DND-41 (cell line): Measurements from ENCODE around the gene EPB41L5.
"Not testable (repeated sequence)": the region's sequence is repeated elsewhere in the genome, so short reads cannot be mapped to it uniquely, and the experiment has no call there.

Source experiments
- ATAC-seq: fragments of 200-7000 bp; cut with Tn5 transposase; 3 replicates; pipeline ENCODE4 v1.9.1; 2021; ENCODE audit warnings: low read depth; ENCODE audit not compliant: insufficient read depth
- DNase-seq: peaks from one replicate; pipeline ENCODE4 v3.0.0-alpha.2; 2020
- H2AFZ ChIP-seq: 2 replicates; pipeline ENCODE4 v1.6.0; 2012; ENCODE audit warnings: low read depth, low read length
- H3K27ac ChIP-seq: 2 replicates; pipeline ENCODE4 v1.5.1; 2012; ENCODE audit warnings: low read length, inconsistent platforms
- H3K27me3 ChIP-seq: fragments of 200-600 bp; sonication (generic); 2 replicates; pipeline ENCODE4 v1.6.0; 2012; ENCODE audit warnings: low read length, mild to moderate bottlenecking, inconsistent platforms; ENCODE audit not compliant: insufficient read depth, poor library complexity
- H3K36me3 ChIP-seq: 2 replicates; pipeline ENCODE4 v1.5.1; 2012; ENCODE audit warnings: low read length, inconsistent platforms; ENCODE audit not compliant: insufficient read depth
- H3K4me1 ChIP-seq: 2 replicates; pipeline ENCODE4 v1.5.1; 2012; ENCODE audit warnings: mild to moderate bottlenecking, low read length; ENCODE audit not compliant: insufficient read depth
- H3K4me2 ChIP-seq: 2 replicates; pipeline ENCODE4 v1.6.0; 2012; ENCODE audit warnings: mild to moderate bottlenecking, moderate library complexity, low read length, inconsistent platforms; ENCODE audit not compliant: insufficient read depth
- H3K4me3 ChIP-seq, 2 experiments: fragments of 200-600 bp in 1 of 2; shearing (Covaris generic) in 1 of 2; 2 replicates each; pipeline ENCODE4 v1.5.1; 2012 to 2016; ENCODE audit warnings: inconsistent platforms in 2 of 2, low read length in 2 of 2, mild to moderate bottlenecking in 2 of 2, low read depth in 1 of 2, moderate library complexity in 1 of 2
- H3K79me2 ChIP-seq: 2 replicates; pipeline ENCODE4 v1.6.0; 2012; ENCODE audit warnings: low read length, inconsistent platforms; ENCODE audit not compliant: insufficient read depth
- H3K9ac ChIP-seq: 2 replicates; pipeline ENCODE4 v1.6.0; 2012; ENCODE audit warnings: low read depth, mild to moderate bottlenecking, inconsistent platforms, low read length, moderate library complexity
- H3K9me3 ChIP-seq: 2 replicates; pipeline ENCODE4 v1.5.1; 2012; ENCODE audit warnings: low read length, moderate library complexity, mild to moderate bottlenecking, inconsistent platforms; ENCODE audit not compliant: insufficient read depth, severe bottlenecking
- H4K20me1 ChIP-seq: 2 replicates; pipeline ENCODE4 v1.6.0; 2012; ENCODE audit warnings: low read length; ENCODE audit not compliant: insufficient read depth
- EZH2 ChIP-seq: IDR thresholded peaks from 3 replicates; pipeline ENCODE4 v1.6.1; 2012; ENCODE audit warnings: borderline replicate concordance, low read depth, mild to moderate bottlenecking, moderate library complexity, low read length, inconsistent platforms; ENCODE audit not compliant: severe bottlenecking
- TF ChIP-seq, protein P1 (sequence below): IDR thresholded peaks from 2 replicates; pipeline ENCODE4 v1.5.1; 2012; ENCODE audit warnings: borderline replicate concordance, low read length, moderate library complexity, mild to moderate bottlenecking; ENCODE audit not compliant: poor library complexity, severe bottlenecking; ENCODE audit errors: extremely low read depth

The EPB41L5 gene

DNA sequence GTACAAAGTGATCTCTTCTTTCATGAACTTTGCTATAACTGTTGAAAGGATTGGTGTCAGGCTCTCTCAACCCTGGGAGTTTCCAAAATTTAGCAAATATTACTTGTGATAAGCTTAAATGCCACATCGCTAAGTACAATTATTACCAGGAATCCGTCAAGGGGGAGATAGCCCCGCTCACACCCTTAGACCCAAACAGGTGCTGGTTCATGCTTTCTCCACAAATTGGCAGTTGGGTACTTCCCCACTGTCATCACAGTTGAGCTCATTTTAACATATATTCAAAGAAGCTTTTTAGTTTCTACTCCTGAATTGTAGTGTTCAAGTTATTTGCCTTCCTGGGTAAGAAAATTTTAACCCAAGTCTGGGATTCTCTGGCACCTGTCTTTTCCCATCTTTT, 29.8 kb upstream of the EPB41L5 start:
- no peaks in the 10 kb centered on the region for H3K27me3 ChIP-seq
- no peak overlapping the region for H3K4me3 ChIP-seq
- no peak overlapping the region for H2AFZ ChIP-seq
- H4K20me1 ChIP-seq: no peaks in the 10 kb centered on the region
- no peak overlapping the region for H3K9ac ChIP-seq
- no peak; the same call in 2 of the 3 replicates for ATAC-seq
- DNase-seq: no peak
- H3K27ac ChIP-seq: no peak overlapping the region
- H3K4me2 ChIP-seq: no peak overlapping the region
- H3K79me2 ChIP-seq: no peaks in the 10 kb centered on the region
- H3K4me1 ChIP-seq: no peaks in the 10 kb centered on the region
- TF ChIP-seq, protein P1, sequence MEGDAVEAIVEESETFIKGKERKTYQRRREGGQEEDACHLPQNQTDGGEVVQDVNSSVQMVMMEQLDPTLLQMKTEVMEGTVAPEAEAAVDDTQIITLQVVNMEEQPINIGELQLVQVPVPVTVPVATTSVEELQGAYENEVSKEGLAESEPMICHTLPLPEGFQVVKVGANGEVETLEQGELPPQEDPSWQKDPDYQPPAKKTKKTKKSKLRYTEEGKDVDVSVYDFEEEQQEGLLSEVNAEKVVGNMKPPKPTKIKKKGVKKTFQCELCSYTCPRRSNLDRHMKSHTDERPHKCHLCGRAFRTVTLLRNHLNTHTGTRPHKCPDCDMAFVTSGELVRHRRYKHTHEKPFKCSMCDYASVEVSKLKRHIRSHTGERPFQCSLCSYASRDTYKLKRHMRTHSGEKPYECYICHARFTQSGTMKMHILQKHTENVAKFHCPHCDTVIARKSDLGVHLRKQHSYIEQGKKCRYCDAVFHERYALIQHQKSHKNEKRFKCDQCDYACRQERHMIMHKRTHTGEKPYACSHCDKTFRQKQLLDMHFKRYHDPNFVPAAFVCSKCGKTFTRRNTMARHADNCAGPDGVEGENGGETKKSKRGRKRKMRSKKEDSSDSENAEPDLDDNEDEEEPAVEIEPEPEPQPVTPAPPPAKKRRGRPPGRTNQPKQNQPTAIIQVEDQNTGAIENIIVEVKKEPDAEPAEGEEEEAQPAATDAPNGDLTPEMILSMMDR: no peak
- no peak for TF ChIP-seq EZH2
- no peaks in the 10 kb centered on the region for H3K36me3 ChIP-seq
- no peaks in the 10 kb centered on the region for H3K9me3 ChIP-seq

DNA sequence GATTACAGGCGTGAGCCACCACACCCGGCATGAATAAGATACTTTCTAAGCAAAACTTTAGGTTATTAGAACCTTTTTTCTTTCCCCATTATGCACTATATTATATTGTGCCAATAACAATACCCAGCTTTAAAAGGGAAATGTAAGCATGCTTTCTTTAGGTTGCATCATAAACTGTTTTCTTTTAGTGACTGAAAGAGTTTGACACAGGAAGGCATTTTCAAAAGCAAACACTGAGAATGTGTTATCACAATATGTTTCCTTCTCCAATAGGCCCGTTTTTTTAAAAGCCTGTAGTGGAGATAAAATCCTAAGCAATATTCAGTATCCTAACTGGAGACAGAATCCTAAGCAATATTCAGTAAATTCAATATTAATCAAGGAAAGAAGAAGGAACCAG, 16.7 kb upstream of the EPB41L5 start:
- no peaks in the 10 kb centered on the region for H3K79me2 ChIP-seq
- no peaks in the 10 kb centered on the region for H4K20me1 ChIP-seq
- no peak overlapping the region for H3K4me2 ChIP-seq
- DNase-seq (no peak), ATAC-seq (no peak)
- no peak overlapping the region for H2AFZ ChIP-seq
- H3K27me3 ChIP-seq: no peaks in the 10 kb centered on the region
- peaks cover 3% of the 10 kb centered on the region; the same call in 1 of the 2 replicates for H3K4me1 ChIP-seq
- H3K36me3 ChIP-seq: no peaks in the 10 kb centered on the region
- no peaks in the 10 kb centered on the region for H3K9me3 ChIP-seq
- no peak overlapping the region for H3K4me3 ChIP-seq
- no peak for TF ChIP-seq EZH2
- TF ChIP-seq, protein P1: no peak
- H3K27ac ChIP-seq: no peak overlapping the region
- no peak overlapping the region for H3K9ac ChIP-seq

DNA sequence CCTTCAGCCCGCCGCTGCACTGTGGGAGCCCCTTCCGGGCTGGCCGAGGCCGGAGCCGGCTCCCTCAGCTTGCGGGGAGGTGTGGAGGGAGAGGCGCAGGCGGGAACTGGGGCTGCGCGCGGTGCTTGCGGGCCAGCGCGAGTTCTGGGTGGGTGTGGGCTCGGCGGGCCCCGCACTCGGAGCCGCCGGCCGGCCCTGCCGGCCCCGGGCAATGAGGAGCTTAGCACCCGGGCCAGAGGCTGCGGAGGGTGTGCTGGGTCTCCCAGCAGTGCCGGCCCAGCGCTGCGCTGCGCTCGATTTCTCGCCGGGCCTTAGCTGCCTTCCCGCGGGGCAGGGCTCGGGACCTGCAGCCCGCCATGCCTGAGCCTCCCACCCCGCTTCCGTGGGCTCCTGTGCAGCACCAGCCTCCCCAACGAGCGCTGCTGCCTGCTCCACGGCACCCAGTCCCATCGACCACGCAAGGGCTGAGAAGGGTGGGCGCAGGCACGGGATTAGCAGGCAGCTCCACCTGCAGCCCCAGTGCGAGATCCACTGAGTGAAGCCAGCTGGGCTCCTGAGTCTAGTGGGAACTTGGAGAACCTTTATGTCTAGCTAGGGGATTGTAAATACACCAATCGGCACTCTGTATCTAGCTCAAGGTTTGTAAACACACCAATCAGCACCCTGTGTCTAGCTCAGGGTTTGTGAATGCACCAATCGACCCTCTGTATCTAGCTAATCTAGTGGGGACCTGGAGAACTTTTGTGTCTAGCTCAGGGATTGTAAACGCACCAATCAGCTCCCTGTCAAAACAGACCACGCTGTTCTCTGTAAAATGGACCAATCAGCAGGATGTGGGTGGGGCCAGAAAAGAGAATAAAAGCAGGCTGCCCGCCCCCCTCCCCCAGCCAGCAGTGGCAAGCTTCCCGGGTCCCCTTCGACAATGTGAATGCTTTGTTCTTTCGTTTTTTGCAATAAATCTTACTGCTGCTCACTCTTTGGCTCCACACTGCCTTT, 15.7 kb upstream of the EPB41L5 start:
- not testable (repeated sequence) for H3K79me2 ChIP-seq, H3K9me3 ChIP-seq, H3K9ac ChIP-seq, H3K4me1 ChIP-seq, ATAC-seq, H2AFZ ChIP-seq, H3K36me3 ChIP-seq, H3K4me3 ChIP-seq, H3K27ac ChIP-seq, DNase-seq, H4K20me1 ChIP-seq, H3K4me2 ChIP-seq, H3K27me3 ChIP-seq

DNA sequence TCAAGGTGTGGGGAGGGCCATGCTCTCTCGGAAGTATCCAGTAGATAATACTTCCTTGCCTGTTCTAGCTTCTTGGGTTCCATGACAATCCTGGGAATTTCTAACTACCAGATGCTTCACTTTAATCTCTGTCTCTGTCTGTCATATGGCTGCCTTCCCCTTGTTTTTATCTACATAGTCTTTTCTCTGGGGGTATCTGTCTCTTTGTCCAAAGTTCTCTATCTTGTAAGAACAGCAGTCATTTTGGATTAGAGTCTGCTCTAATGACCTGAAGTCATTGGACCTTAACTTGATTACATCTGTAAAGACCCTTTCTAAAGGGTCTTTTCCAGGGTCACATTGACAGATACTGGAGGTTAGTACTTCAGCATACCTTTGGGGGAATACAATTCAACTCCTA, 11.4 kb upstream of the EPB41L5 start:
- TF ChIP-seq EZH2: no peak
- TF ChIP-seq, protein P1: no peak
- DNase-seq: no peak
- Histone ChIP-seq H3K79me2 (no peaks in the 10 kb centered on the region), H3K9me3 (no peaks in the 10 kb centered on the region), H3K4me1 (peaks cover under 1% of the 10 kb centered on the region; the same call in 1 of the 2 replicates), H3K9ac (no peak overlapping the region), H3K4me2 (no peak overlapping the region), H3K27me3 (no peaks in the 10 kb centered on the region), H3K4me3 (no peak overlapping the region), H2AFZ (no peak overlapping the region), H4K20me1 (no peaks in the 10 kb centered on the region), H3K36me3 (no peaks in the 10 kb centered on the region), H3K27ac (no peak overlapping the region)
- ATAC-seq: no peak
